A673 (cell line): ENCODE data around the gene LSM3. TPM values are rescaled to one million over a fixed set of nuclear protein-coding genes. Genes with fewer than 3 reads are reported as not detected.

Experiments
- BruUV-seq: library from RNA; stranded (reverse); fragments of 400-500 nt; replicated peaks from 2 replicates; lab custom pipeline; 2021; lab: Mats Ljungman, UMichigan
- CTCF ChIA-PET: fragments of 300-600 bp; sonication (Branson Sonifier 250); formaldehyde crosslinking; loops from one replicate; lab custom pipeline; 2022; ENCODE audit warnings: antibody characterized with exemption; lab: Charles Lee
- POLR2A ChIA-PET: fragments of 300-600 bp; sonication (Branson Sonifier 250); formaldehyde crosslinking; loops from one replicate; lab custom pipeline; 2022; ENCODE audit warnings: antibody characterized with exemption; ENCODE audit not compliant: low non-redundant PET; lab: Charles Lee
- DNase-seq: peaks from one replicate; pipeline ENCODE4 v3.0.0-alpha.2; 2015; ENCODE audit warnings: low spot score
- H3K27ac ChIP-seq: fragments of 200-600 bp; sonication (generic); 2 replicates; pipeline ENCODE4 v1.5.1; 2016; ENCODE audit warnings: mixed run types, low read depth, mild to moderate bottlenecking, mixed read lengths, antibody characterized with exemption, low read length; ENCODE audit not compliant: poor library complexity, severe bottlenecking
- H3K27me3 ChIP-seq: fragments of 200-600 bp; sonication (generic); replicated peaks from 2 replicates; pipeline ENCODE4 v1.6.1; 2017; ENCODE audit warnings: mixed run types, low read depth, mild to moderate bottlenecking, mixed read lengths, antibody characterized with exemption, low read length; ENCODE audit not compliant: insufficient read depth, poor library complexity
- H3K36me3 ChIP-seq: fragments of 200-600 bp; sonication (generic); 2 replicates; pipeline ENCODE4 v1.6.1; 2016; ENCODE audit warnings: mixed run types, mild to moderate bottlenecking, mixed read lengths, antibody characterized with exemption, low read length; ENCODE audit not compliant: insufficient read depth, poor library complexity, severe bottlenecking
- H3K4me1 ChIP-seq: fragments of 200-600 bp; sonication (generic); 2 replicates; pipeline ENCODE4 v1.6.1; 2017; ENCODE audit warnings: mixed run types, mild to moderate bottlenecking, mixed read lengths, antibody characterized with exemption, low read length; ENCODE audit not compliant: insufficient read depth, poor library complexity, severe bottlenecking
- H3K4me3 ChIP-seq: fragments of 200-600 bp; sonication (generic); 2 replicates; pipeline ENCODE4 v1.5.1; 2016; ENCODE audit warnings: low read depth, mixed run types, mild to moderate bottlenecking, mixed read lengths, low read length; ENCODE audit not compliant: poor library complexity, severe bottlenecking
- H3K9me3 ChIP-seq: fragments of 200-600 bp; sonication (generic); 2 replicates; pipeline ENCODE4 v1.6.1; 2016; ENCODE audit warnings: mixed run types, low read depth, mild to moderate bottlenecking, mixed read lengths, antibody characterized with exemption, low read length; ENCODE audit not compliant: poor library complexity, severe bottlenecking
- EZH2 ChIP-seq: fragments of 200-600 bp; sonication (generic); IDR thresholded peaks from 2 replicates; pipeline ENCODE4 v1.6.1; 2017; ENCODE audit warnings: borderline replicate concordance, low read depth, mild to moderate bottlenecking, mixed read lengths, antibody characterized with exemption, low read length; ENCODE audit not compliant: poor library complexity, severe bottlenecking
- intact Hi-C: fragments of 100-400 bp; cut with micrococcal nuclease; formaldehyde crosslinking; loops from one replicate; pipeline ENCODE4 v1.10.0; 2022; ENCODE audit not compliant: unreplicated experiment
- total RNA-seq: library from RNA; stranded (reverse); gene quantifications from 2 replicates; pipeline ENCODE4 v1.2.3, GENCODE V29; 2021
- TF ChIP-seq, protein P1 (sequence below): fragments of 300-800, 200-600 bp; sonication (generic); conservative IDR thresholded peaks from 2 replicates; pipeline ENCODE4 v1.5.1; 2017; ENCODE audit warnings: low read depth, mild to moderate bottlenecking, antibody characterized with exemption, low read length, moderate library complexity, mixed read lengths

LSM3 gene
- total RNA-seq, 1 experiment from 2014 or later = 29.4 TPM

- Histone ChIP-seq H3K36me3 (no peaks in the 10 kb centered on the region), H3K4me1 (no peaks in the 10 kb centered on the region), H3K9me3 (no peaks in the 10 kb centered on the region), H3K4me3 (no peak overlapping the region), H3K27me3 (no peaks in the 10 kb centered on the region), H3K27ac (no peak overlapping the region)
- TF ChIP-seq, protein P1, sequence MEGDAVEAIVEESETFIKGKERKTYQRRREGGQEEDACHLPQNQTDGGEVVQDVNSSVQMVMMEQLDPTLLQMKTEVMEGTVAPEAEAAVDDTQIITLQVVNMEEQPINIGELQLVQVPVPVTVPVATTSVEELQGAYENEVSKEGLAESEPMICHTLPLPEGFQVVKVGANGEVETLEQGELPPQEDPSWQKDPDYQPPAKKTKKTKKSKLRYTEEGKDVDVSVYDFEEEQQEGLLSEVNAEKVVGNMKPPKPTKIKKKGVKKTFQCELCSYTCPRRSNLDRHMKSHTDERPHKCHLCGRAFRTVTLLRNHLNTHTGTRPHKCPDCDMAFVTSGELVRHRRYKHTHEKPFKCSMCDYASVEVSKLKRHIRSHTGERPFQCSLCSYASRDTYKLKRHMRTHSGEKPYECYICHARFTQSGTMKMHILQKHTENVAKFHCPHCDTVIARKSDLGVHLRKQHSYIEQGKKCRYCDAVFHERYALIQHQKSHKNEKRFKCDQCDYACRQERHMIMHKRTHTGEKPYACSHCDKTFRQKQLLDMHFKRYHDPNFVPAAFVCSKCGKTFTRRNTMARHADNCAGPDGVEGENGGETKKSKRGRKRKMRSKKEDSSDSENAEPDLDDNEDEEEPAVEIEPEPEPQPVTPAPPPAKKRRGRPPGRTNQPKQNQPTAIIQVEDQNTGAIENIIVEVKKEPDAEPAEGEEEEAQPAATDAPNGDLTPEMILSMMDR = no peak
- TF ChIP-seq EZH2 = no peak
- BruUV-seq = no TSS peak
- CTCF ChIA-PET = no interaction called here
- intact Hi-C loops = no loop called here
- no peak for DNase-seq
- POLR2A ChIA-PET = no interaction called here
These were observed 66.6 kb downstream of the LSM3 start for GRCh38 chr3:14245248-14245639.

GRCh38 chr3:14245822-14246221 lies 67.2 kb downstream of the LSM3 start:
- no peak overlapping the region for H3K27ac ChIP-seq
- H3K36me3 ChIP-seq = no peaks in the 10 kb centered on the region
- no peaks in the 10 kb centered on the region for H3K27me3 ChIP-seq
- H3K4me1 ChIP-seq = no peaks in the 10 kb centered on the region
- no TSS peak for BruUV-seq
- no peak overlapping the region for H3K4me3 ChIP-seq
- no peak for TF ChIP-seq EZH2
- intact Hi-C loops = no loop called here
- no peaks in the 10 kb centered on the region for H3K9me3 ChIP-seq
- CTCF ChIA-PET = no interaction called here
- POLR2A ChIA-PET = no interaction called here
- no peak for DNase-seq

DNA sequence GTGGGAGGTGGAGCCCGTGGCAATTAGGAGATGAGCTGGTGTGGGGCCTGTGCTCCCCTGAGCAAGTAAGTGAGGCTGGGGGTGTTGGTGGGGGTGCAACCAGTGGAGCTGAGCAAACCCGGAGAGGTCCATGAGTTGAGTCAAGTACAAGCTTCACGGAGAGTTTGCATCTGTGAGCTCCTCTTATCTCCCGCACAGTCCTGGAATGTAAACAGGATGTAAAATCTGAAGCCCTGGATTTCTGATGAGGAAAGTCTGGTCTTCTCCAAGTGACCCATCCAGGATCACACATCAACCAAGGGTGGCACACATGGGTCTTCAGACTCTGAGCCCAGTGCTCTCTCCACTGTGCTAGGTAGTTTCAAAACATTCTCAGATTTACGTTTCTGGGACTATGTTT lies 67.8 kb downstream of the LSM3 start:
- DNase-seq = no peak
- H3K27me3 ChIP-seq = no peaks in the 10 kb centered on the region
- no peaks in the 10 kb centered on the region for H3K9me3 ChIP-seq
- no peaks in the 10 kb centered on the region for H3K4me1 ChIP-seq
- intact Hi-C loops = no loop called here
- no peak for TF ChIP-seq EZH2
- TF ChIP-seq, protein P1 = no peak
- POLR2A ChIA-PET = no interaction called here
- CTCF ChIA-PET = no interaction called here
- H3K4me3 ChIP-seq = no peak overlapping the region
- no TSS peak for BruUV-seq
- H3K36me3 ChIP-seq = no peaks in the 10 kb centered on the region
- H3K27ac ChIP-seq = no peak overlapping the region

- intact Hi-C loops = no loop called here
- DNase-seq = no peak
- no peak for TF ChIP-seq EZH2
- TF ChIP-seq, protein P1 = no peak
- no peak overlapping the region for H3K4me3 ChIP-seq
- H3K9me3 ChIP-seq = no peaks in the 10 kb centered on the region
- H3K27ac ChIP-seq = no peak overlapping the region
- H3K36me3 ChIP-seq = no peaks in the 10 kb centered on the region
- no peaks in the 10 kb centered on the region for H3K4me1 ChIP-seq
- CTCF ChIA-PET = no interaction called here
- POLR2A ChIA-PET = interaction anchor here (0.8 kb wide), 1 partner anchor 16 kb away, joined by 4 read pairs; no protein-coding TSS in a partner anchor
- BruUV-seq = no TSS peak
- H3K27me3 ChIP-seq = no peaks in the 10 kb centered on the region
These were observed 69.8 kb downstream of the LSM3 start for GRCh38 chr3:14248477-14248848.
